Hematopoietic multipotent progenitor cell treated with erythropoietin and hydrocortisone succinate and interleukin-3 and kit ligand, for 4 days (in vitro differentiated cells): ENCODE results near the gene PRR29.
"Not testable (repeated sequence)": the region's sequence is repeated elsewhere in the genome, so short reads cannot be mapped to it uniquely, and the experiment has no call there.

Source experiments
- DNase-seq: peaks from one replicate; pipeline ENCODE4 v3.0.0-alpha.2; 2015

The PRR29 gene

DNA sequence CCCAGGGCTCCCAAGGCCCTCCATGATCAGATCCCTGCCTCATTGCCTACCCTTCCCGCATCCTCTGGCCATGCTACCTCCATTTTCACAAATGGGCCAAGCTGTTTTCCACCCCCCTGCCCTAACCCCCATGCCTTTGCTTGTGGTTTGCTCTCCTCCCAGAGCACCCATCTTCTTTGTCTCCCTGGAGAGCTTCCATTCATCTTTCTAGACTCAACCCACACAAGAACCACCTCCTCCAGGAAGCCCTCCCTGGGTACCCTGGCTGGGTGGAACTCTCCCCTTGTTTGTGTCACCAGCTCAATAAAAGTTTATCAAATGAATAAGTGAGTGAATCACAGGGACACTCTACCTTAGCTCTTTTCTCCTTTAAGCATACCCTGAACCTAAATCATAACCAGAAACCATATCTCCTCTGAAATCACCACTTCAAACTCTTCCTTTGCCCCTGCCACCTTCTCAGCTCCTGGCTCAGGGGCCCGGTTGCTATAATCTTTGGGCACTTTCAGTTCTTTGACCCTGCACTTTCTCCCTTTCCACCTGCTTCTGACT is 22.5 kb upstream of the PRR29 start:
- DNase-seq: no peak

DNA sequence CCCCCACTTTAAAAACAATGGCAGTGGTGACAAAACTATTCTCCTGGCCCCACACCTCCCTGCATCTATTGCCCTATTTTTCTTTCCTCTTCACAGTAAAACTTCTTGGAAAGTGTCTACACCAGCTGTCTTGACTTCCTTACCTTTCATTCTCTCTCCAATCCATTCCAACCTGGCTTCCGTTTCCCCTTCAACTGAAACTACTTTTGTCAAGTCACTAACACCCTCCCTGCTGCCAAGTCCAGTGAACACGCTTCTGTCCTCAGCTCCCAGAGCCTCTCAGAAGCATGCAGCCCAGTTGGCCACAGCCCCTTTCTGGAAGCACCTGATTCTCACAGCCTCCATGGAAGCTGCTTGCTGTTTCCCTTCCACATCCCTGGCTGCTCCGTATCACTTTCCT is 21.4 kb upstream of the PRR29 start:
- DNase-seq: peak; percentile 52

GRCh38 chr17:63978272-63979200 is 19.6 kb upstream of the PRR29 start:
- DNase-seq: no peak

DNA sequence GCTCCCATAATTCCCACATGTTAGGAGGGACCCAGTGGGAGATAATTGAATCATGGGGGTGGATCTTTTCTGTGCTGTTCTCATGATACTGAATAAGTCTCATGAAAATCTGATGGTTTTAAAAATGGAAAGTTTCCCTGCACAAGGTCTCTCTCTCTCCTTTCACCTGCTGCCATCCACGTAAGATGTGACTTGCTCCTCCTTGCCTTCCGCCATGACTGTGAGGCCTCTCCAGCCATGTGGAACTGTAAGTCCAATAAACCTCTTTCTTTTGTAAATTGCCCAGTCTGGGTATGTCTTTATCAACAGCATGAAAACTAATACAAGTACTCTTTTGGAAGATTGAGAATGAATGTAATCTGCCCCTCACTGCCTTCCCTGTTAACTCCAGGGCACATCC is 15.5 kb upstream of the PRR29 start:
- not testable (repeated sequence) for DNase-seq

DNA sequence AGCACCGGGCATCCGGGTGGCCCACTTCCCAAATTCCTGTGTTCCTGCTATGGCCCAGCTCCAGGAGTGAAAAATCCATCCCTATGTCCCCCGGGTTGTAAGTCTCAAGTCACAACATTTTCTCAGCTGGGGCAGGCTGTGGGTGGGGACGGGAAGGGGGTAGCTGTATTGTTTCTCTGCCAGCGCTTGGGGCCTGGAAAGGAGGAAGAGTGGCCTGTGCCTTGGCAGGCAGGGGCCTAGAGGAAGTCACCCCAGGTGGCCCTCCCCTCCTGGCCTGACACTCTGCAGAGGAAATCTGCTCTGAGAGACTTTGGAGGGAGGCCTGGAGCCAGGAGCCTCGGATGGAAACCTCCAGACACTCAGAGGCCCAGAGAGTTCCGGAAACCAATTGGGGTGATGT is 14.8 kb upstream of the PRR29 start:
- DNase-seq: peak; percentile 60

GRCh38 chr17:63984236-63984635 is 13.9 kb upstream of the PRR29 start:
- DNase-seq: no peak

DNA sequence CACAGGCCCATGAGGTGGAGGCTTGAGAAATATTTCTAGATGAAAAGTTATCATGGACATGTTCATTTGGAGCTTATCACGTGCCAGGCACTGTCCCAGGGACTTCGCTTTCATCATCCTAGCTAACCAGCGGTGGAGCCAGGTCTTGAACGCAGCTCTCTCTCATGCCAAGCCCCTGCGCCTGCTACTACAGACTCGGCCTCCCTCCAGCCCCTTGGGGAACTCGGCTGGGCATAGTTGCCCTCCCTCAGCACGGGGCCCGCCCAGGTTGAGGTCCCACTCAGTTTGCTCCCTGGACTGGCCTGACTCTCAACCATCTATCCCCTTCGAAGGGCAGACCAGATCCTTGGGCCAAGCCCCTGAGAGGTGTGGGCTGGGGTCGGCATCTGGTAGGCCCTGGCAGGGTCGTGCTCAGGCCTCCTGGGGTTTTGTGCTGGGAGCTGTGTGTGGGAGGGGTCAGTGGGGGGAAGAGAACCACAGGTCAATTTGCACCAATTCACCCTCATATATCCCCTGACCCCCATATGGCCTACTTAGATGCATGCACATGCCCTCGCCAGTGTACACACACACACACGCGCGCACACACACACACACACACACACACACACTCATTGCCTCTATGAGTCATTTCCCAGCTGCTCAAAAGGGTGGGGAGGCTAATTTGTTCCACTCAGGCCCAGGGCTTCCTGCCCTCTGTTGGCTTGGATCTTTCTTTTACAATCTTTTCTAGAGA is 13.3 kb upstream of the PRR29 start:
- peak; percentile 88 for DNase-seq

DNA sequence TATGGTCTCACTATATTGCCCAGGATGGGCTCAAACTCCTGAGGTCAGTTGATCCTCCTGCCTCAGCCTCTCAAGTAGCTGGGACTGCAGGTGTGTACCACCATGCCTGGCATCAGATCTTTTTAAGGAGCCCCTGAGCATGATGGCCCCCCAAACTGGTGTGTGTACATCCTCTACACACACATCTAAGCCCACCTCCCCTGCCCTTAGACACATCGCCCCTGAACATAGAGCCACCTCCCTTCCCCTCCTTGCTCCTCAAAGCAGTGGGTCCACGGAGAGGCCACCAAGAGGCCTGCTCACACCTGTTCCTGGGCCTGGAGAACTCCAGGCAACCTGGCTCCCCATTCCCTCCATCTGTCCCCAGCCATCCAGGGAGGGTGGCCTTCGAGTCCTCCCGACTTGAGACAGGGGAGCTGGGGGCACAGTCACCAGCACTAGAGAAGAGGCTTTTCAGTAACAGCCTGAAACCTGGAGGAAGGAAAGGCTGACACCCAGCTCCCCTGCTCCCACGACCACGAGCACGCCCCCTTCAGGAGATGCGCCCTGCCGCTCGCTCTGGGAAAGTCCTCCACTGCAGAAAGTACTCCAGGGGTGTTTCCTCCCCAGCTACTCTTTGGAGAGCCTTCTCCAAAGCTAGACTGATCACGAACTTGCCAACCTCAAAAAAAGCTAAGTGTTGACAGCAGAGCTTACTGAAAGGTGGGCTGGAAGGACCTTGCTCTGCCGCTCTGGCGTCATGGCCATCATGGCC is 12.6 kb upstream of the PRR29 start:
- no peak for DNase-seq

DNA sequence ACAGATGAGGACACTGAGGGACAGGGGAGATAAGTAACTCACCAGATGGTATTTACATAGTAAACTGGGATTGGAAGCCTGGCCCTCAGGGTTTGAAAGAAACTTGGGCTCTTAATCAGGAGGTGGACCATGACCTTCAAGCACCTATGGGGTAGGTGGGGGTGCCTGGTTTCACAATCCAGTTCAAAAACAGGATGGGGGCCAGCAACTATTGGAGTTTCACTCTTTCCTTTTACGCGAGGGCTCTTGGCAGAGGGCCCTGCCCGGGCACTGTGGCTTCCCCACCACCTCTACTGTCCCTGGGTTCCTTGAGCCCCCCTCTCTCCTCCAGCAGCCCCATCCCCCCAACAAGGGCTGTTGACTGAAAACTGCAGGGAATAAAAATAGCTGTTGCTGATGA is 11.3 kb upstream of the PRR29 start:
- DNase-seq: peak; percentile 29

DNA sequence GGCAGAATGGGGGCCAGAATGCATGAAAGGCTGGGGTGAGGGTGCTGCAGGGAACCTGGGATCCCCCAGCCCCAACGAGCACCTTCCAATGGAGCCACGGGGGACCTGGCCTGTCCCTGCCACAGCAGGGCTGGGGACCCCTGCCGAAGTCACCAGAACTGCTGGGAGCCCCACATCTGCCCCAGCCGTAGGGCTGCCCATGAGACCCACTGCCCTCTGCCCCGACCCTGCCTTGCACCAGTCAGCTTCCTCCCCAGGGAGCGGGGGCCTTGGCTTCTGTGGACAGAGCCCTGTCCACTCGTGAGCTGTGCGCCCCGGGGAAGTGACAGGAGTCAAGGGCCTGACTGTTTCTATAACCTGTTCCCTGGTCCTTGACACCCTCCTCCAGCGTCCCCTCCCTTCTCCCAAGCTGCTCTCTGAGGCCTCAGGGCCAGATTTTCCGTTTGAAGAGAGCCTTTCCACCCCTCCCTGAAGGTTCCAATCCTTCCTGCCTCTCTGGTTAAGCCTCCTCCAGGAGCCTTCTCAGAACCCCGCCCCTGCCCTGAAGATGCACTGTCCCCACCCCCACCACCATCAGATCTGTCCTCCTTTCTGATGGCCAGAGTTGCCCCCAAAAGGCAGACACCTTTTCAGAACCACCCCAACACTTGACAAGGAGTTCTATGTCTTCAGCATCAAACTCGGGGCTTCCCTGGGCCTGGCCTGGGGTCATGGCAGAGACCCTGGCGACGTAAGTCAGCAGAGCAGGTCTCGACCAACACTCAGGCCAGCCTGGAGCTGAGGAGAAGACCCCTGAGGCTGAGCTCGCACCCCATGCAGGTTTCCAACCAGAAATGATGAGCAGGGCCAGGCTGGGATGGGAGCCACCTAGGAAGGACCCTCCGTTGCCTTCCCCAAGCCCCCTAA is 10.7 kb upstream of the PRR29 start:
- DNase-seq: no peak

GRCh38 chr17:63988127-63988478 is 10.0 kb upstream of the PRR29 start:
- DNase-seq: no peak

- DNase-seq: no peak
Measured at GRCh38 chr17:63988741-63989621, 9.2 kb upstream of the PRR29 start.

- DNase-seq: no peak
Measured at GRCh38 chr17:63989622-63990345, 8.4 kb upstream of the PRR29 start.

GRCh38 chr17:63991611-63992010 is 6.5 kb upstream of the PRR29 start:
- no peak for DNase-seq

- DNase-seq: no peak
Measured at GRCh38 chr17:63993368-63993985, 4.7 kb upstream of the PRR29 start.

- DNase-seq: no peak
Measured at GRCh38 chr17:63995626-63996025, 2.5 kb upstream of the PRR29 start.

- no peak for DNase-seq
Measured at GRCh38 chr17:63996430-63997182, 1.5 kb upstream of the PRR29 start.

- no peak for DNase-seq
Measured at GRCh38 chr17:63997341-63998048, 656 bp upstream of the PRR29 start.
